Islet precursor cell (in vitro differentiated cells): Measurements from ENCODE around the gene ERCC4.
A peak's percentile ranks its signal among the peaks of the same experiment; 100 is the strongest.
"Not testable (repeated sequence)": the region's sequence is repeated elsewhere in the genome, so short reads cannot be mapped to it uniquely, and the experiment has no call there.

ENCODE experiments used
- DNase-seq: peaks from one replicate; pipeline ENCODE4 v3.0.0-alpha.2; 2018

The ERCC4 gene

GRCh38 chr16:13919683-13920509, at the start of gene ERCC4:
Gene ERCC4 (plus strand): TSS chr16:13920154. CDS start chr16:13920166, 12 bp downstream.
- DNase-seq: peak; percentile 100

DNA sequence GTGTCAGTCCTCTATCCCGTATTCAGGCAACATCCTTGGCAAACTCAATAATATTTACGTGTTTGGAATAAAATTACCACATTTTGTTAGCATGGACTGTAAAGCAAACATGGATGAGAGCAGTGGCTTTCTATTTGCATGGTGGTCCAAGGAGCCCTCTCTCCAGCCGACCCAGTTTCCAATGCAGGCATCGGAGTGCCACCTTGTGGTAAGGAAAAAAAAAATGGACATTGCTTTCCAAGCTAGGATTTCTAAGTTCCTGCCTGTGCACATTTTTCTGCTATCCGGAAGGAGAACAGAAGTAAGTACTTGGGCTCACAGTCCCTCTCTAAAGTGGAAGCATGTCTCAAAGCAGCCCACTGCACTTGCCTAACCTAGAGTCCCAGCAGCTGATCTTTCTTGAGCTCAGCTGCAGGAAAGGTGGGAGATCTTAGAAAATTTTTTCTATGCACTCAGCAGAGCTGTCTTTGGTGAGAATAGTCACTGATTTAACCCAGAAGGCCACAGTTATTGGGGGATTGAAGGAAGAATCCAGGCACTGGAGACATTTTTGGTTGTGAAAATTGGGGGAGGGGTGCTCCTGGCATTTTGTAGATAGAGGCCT, 46.0 kb upstream of the ERCC4 start:
- peak; percentile 59 for DNase-seq

- DNase-seq: no peak
Measured at GRCh38 chr16:13875614-13876284, 44.2 kb upstream of the ERCC4 start.

GRCh38 chr16:13883276-13883675, 36.7 kb upstream of the ERCC4 start:
- DNase-seq: no peak

DNA sequence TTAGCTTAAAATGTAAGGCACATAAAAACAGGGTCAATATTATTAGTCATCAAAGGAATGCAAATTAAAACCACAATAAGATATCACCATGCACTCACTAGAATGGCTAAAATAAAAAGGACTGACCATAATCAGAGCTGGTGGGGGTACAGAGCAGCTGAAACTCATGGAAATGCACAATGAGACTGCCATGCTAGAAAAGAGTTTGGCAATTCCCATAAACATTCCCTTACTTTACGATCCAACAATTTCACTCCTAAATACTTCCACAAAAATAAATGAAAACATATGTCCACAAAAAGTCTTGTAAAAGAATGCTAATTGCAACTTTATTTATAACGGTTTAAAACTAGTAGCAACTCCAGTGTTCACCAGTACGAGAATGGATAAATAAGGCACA, 36.1 kb upstream of the ERCC4 start:
- DNase-seq: no peak

- no peak for DNase-seq
Measured at GRCh38 chr16:13885700-13886099, 34.3 kb upstream of the ERCC4 start.

- DNase-seq: no peak
Measured at GRCh38 chr16:13886608-13887007, 33.3 kb upstream of the ERCC4 start.

GRCh38 chr16:13889323-13889722, 30.6 kb upstream of the ERCC4 start:
- DNase-seq: not testable (repeated sequence)

GRCh38 chr16:13892301-13892700, 27.7 kb upstream of the ERCC4 start:
- no peak for DNase-seq

DNA sequence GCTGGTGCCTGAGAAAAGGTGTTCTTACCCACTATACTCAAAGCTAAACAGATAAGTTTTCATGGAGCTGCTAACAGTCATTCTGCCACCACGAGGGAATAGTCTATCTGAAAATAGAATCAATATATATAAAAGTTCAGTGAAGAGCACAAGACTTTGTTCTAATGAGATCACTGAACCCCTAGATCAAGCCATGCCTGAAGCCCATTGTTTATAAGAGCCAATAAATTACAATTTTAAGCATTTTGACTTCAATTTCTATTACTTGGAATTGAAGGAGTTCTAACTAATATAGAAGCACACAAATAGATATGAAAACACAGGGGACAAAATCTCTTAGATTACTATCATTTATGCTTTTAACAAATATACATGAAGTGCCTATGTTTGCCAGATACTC, 24.4 kb upstream of the ERCC4 start:
- DNase-seq: no peak

DNA sequence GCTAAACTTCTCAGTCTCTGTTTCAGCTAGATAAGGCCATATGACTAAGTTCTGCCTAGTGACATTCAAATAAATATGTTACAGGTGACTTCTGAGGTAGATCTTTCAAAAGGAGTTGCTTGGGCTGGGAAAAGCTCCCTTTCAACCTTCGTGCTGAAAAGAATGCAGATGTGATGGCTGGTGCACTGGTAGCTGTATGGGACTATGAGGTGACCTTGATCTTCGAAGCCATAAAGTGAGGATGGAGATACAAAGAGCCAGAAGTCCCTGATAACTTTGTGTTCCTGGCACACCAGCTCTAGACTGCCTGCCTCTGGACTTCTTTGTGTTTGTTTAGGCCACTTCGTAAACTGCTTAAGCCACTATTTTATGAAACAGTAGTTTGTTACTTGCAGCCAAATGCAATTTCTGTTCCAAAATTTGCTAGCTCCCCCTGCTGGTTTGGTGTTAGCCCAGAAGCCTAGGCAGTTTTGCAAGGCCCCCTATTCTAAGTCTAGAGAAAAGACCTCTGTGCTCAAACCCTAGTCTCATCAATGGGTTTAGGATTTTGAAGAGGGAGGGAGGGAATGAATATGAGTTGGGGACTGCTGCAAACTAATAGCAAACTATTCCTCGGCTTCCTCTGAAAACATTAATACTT, 23.3 kb upstream of the ERCC4 start:
- no peak for DNase-seq

DNA sequence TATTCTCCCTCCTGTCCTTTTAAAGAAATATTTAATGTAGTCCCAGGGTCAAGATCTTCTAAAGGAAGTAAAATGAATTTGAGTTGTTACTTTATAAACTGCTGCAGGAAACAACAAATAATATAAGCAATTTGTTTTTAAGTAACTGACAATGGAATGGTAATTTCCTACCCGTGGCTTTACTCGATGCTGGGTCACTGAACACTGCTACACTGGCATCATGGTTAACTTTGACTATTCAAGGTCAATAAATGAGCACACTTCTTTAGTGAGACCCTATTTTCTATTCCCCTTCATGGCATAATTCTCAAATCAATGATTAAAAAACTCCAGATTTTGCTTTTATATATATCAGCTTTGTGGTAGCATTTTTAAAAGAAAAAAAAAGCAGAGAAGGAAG, 22.1 kb upstream of the ERCC4 start:
- no peak for DNase-seq

- DNase-seq: no peak
Measured at GRCh38 chr16:13898233-13898632, 21.7 kb upstream of the ERCC4 start.

- no peak for DNase-seq
Measured at GRCh38 chr16:13902052-13902451, 17.9 kb upstream of the ERCC4 start.

DNA sequence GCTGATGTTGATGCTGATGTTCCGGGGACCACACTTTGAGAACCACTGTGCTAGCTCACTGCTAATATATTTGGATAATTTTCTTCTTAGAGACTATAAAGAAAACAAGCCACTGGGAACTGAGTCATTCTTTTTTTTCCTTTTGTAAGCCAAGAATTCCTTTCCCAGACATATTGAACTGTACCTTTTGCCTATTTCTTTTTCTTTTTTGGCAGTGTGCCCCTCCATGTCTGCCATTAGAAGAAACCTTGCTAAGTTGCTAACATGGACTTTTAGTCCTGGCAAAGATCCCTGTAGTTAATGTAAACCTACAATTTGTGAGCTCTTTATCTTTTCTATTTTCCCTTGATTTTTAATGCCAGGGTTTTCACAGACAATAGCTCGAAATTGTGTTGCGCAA, 17.3 kb upstream of the ERCC4 start:
- no peak for DNase-seq

GRCh38 chr16:13904179-13904691, 15.7 kb upstream of the ERCC4 start:
- no peak for DNase-seq

- DNase-seq: peak; percentile 69
Measured at GRCh38 chr16:13904822-13905221, 15.1 kb upstream of the ERCC4 start.

DNA sequence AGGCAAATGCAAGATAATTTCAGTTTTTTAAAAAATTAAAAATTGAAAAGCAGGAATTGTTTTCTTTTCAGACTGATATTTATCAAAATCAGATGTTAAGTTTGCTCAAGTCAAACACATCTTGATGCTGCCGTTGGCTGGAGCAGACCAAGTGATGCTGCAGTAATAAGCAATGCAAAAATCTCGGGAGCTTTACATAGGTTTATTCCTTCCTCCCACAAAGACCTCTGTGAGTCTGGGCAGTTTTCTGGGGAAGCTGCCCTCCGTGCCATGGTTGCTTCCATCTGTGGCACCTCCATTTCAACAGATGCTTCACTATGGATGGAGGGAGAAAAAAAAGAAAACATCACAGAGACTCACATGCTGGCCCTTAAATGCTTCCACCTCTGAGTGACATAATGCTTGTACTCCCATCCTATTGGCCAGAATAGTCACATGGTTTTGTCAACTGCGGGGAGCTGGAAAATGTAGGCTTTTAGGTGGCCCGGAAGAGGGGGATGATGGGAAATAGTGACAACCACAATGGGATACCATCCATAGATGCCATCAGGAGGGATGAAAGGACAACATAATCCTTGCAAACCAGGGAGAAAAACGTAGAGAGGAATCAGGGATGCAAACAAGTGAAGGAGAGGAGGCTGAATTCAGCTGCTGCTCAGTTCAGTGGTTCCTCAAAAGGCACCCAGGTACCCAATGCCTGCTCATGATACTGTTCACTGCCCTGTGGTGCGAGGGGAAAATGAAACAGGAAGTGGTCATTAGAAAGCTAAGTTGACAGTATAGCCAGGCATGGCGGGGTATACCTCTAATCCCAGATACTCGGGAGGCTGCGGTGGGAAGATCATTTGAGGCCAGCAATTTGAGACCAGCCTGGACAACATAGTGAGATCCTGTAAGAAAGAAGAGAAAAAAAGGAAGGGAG, 13.5 kb upstream of the ERCC4 start:
- DNase-seq: no peak

DNA sequence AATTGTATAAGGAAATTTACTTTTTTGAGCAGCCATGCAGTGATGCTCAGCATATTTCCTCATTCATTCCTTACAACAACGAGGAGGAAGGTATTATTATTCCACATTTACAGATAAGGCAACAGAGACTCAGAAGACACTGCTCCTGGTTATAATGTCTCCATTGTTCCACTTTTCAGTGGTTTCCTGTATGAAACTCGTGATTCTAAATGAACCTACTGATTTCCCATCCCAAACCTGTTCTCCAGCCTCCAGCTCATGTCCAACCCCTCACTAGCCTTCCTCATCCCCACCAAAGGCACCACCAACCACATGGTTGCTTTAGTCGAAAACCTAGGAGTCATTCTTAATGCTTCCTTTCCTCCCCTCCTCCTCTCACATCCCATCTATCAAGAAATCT, 12.5 kb upstream of the ERCC4 start:
- no peak for DNase-seq

GRCh38 chr16:13909069-13909468, 10.9 kb upstream of the ERCC4 start:
- DNase-seq: no peak

- no peak for DNase-seq
Measured at GRCh38 chr16:13909872-13910303, 10.1 kb upstream of the ERCC4 start.

- no peak for DNase-seq
Measured at GRCh38 chr16:13911306-13911705, 8.6 kb upstream of the ERCC4 start.
